K562 (cell line): ENCODE results near the gene DEK. TPM values are rescaled to one million over a fixed set of nuclear protein-coding genes. Genes with fewer than 3 reads are reported as not detected.
"Not testable (repeated sequence)": the region's sequence is repeated elsewhere in the genome, so short reads cannot be mapped to it uniquely, and the experiment has no call there.

ENCODE experiments used
- ATAC-seq: fragments of 200-7000 bp; cut with Tn5 transposase; 3 replicates; pipeline ENCODE4 v1.9.1; 2020; ENCODE audit warnings: moderate library complexity
- BruUV-seq: library from RNA; stranded (reverse); fragments of 400-500 nt; replicated peaks from 2 replicates; lab custom pipeline; 2021; lab: Mats Ljungman, UMichigan
- CTCF ChIA-PET: fragments of 300-600 bp; formaldehyde crosslinking; extraction: SDS; loops from one replicate; lab custom pipeline; 2021; ENCODE audit warnings: low intra/inter-chr PET ratio; lab: Yijun Ruan, JAX
- POLR2A ChIA-PET: fragments of 300-600, 350-650 bp; sonication (Branson Sonifier 250); formaldehyde crosslinking; extraction: SDS; loops from one replicate; lab custom pipeline; 2021; ENCODE audit warnings: antibody characterized with exemption, inconsistent platforms; lab: Yijun Ruan, JAX
- DNase-seq, 4 experiments: peaks; one replicate each; pipeline versions ENCODE4 v3.0.0 to v3.0.0-alpha.2; 2011 to 2018; ENCODE audit warnings: low spot score in 3 of 4, mixed read lengths in 3 of 4; ENCODE audit errors: extremely low read depth in 1 of 4
- FAIRE-seq: peaks from 2 replicates; lab custom pipeline; 2011; peaks lifted over from hg19 to GRCh38; lab: Jason Lieb, UNC
- H2AFZ ChIP-seq: 2 replicates; pipeline ENCODE4 v1.6.0; 2011; ENCODE audit warnings: low read depth, low read length, control low read depth, inconsistent platforms
- H3K27ac ChIP-seq: fragments of 200-600 bp; 3 replicates; pipeline ENCODE4 v1.8.0; 2011; ENCODE audit warnings: low read depth, mild to moderate bottlenecking, control low read depth, inconsistent platforms, low read length, moderate library complexity, mixed read lengths; ENCODE audit errors: extremely low read depth
- H3K27me3 ChIP-seq, 2 experiments: fragments of 300-600 bp in 1 of 2; 2 replicates in 1 of 2; 3 replicates in 1 of 2; pipeline versions ENCODE4 v1.6.0 to v1.8.0; 2011; ENCODE audit warnings: inconsistent platforms in 2 of 2, low read length in 2 of 2, mild to moderate bottlenecking in 1 of 2, mixed read lengths in 1 of 2, moderate library complexity in 1 of 2; ENCODE audit not compliant: control insufficient read depth in 2 of 2, insufficient read depth in 2 of 2
- H3K36me3 ChIP-seq: fragments of 300-600 bp; 3 replicates; pipeline ENCODE4 v1.8.0; 2011; ENCODE audit warnings: mild to moderate bottlenecking, low read length, inconsistent platforms; ENCODE audit not compliant: control insufficient read depth, insufficient read depth
- H3K4me1 ChIP-seq, 2 experiments: fragments of 200-600 bp in 1 of 2; replicated peaks in 1 of 2; 2 replicates in 1 of 2; 3 replicates in 1 of 2; pipeline versions ENCODE4 v1.5.1 to v1.8.0; 2011; ENCODE audit warnings: inconsistent platforms in 2 of 2, low read length in 2 of 2, mild to moderate bottlenecking in 1 of 2, mixed read lengths in 1 of 2, moderate library complexity in 1 of 2; ENCODE audit not compliant: control insufficient read depth in 2 of 2, insufficient read depth in 2 of 2
- H3K4me2 ChIP-seq: 2 replicates; pipeline ENCODE4 v1.6.1; 2011; ENCODE audit warnings: low read length, control low read depth, inconsistent platforms, mixed read lengths; ENCODE audit not compliant: insufficient read depth
- H3K4me3 ChIP-seq: fragments of 200-600 bp; sonication (generic), shearing (Covaris generic); 2 replicates; pipeline ENCODE4 v1.5.1; 2016; ENCODE audit warnings: control low read depth, inconsistent platforms
- H3K79me2 ChIP-seq: fragments of 200-600 bp; 3 replicates; pipeline ENCODE4 v1.8.0; 2011; ENCODE audit warnings: low read length, inconsistent platforms; ENCODE audit not compliant: control insufficient read depth, insufficient read depth
- H3K9ac ChIP-seq, 2 experiments: 2 replicates each; pipeline versions ENCODE4 v1.6.0 to v1.6.1; 2011; ENCODE audit warnings: low read depth in 2 of 2, low read length in 2 of 2, control low read depth in 1 of 2, inconsistent platforms in 1 of 2, mild to moderate bottlenecking in 1 of 2, mixed read lengths in 1 of 2; ENCODE audit not compliant: insufficient read depth in 1 of 2
- H3K9me1 ChIP-seq: one replicate; pipeline ENCODE4 v1.6.0; 2011; ENCODE audit warnings: inconsistent platforms, mild to moderate bottlenecking, low read length, moderate library complexity; ENCODE audit not compliant: control insufficient read depth, insufficient read depth
- H3K9me3 ChIP-seq: replicated peaks from 2 replicates; pipeline ENCODE4 v1.5.1; 2011; ENCODE audit warnings: low read depth, low read length, inconsistent platforms; ENCODE audit not compliant: control insufficient read depth, insufficient read depth
- H4K20me1 ChIP-seq: replicated peaks from 2 replicates; pipeline ENCODE4 v1.6.1; 2011; ENCODE audit warnings: low read length, inconsistent platforms, mixed read lengths; ENCODE audit not compliant: control insufficient read depth, insufficient read depth
- BRF2 ChIP-seq: IDR thresholded peaks from 3 replicates; pipeline ENCODE4 v1.6.1; 2011; ENCODE audit warnings: borderline replicate concordance, mild to moderate bottlenecking; ENCODE audit not compliant: insufficient read length, insufficient read depth
- CBX2 ChIP-seq: fragments of 200-600 bp; sonication (generic); IDR thresholded peaks from one replicate; pipeline ENCODE4 v1.6.1; 2012; ENCODE audit warnings: mild to moderate bottlenecking, low read length, inconsistent platforms; ENCODE audit not compliant: insufficient read depth, poor library complexity, severe bottlenecking
- EP400 ChIP-seq: fragments of 450-650 bp; IDR thresholded peaks from 2 replicates; pipeline ENCODE4 v1.6.1; 2017; ENCODE audit warnings: antibody characterized with exemption, mild to moderate bottlenecking, moderate library complexity
- FOXJ2 ChIP-seq: fragments of 200-800 bp; sonication (Bioruptor generic); IDR thresholded peaks from 2 replicates; pipeline ENCODE4 v1.6.1; 2016; ENCODE audit warnings: missing genetic modification characterization, missing compliant biosample characterization
- HNRNPH1 ChIP-seq: fragments of 200-400 bp; formaldehyde crosslinking; optimal IDR thresholded peaks from 2 replicates; pipeline ENCODE3; 2017; ENCODE audit warnings: low read depth, mild to moderate bottlenecking, low read length, moderate library complexity
- POU5F1 ChIP-seq: fragments of 150-350 bp; IDR thresholded peaks from 2 replicates; pipeline ENCODE4 v1.6.1; 2014; ENCODE audit warnings: borderline replicate concordance, low read length, low read depth, mild to moderate bottlenecking; ENCODE audit not compliant: partially characterized antibody
- RAD21 ChIP-seq, 2 experiments: fragments of 250-450 bp in 1 of 2; fragments of 450-650 bp in 1 of 2; sonication (Bioruptor Pico) in 1 of 2; formaldehyde crosslinking in 1 of 2; IDR thresholded peaks in 1 of 2; conservative IDR thresholded peaks in 1 of 2; 2 replicates each; pipeline versions ENCODE4 v1.4.0 to v1.8.0; 2020 to 2022; ENCODE audit warnings: mild to moderate bottlenecking in 2 of 2, moderate library complexity in 1 of 2
- SRF ChIP-seq, 2 experiments: fragments of 250-450, 450-650 bp in 1 of 2; sonication (Bioruptor Pico) in 1 of 2; sonication (generic) in 1 of 2; formaldehyde crosslinking; IDR thresholded peaks; 2 replicates each; pipeline versions ENCODE4 v1.5.0 to v1.5.1; 2020 to 2022; ENCODE audit warnings: mild to moderate bottlenecking in 1 of 2, missing genetic modification reagents in 1 of 2
- TAF7 ChIP-seq: fragments of 450-650 bp; IDR thresholded peaks from 2 replicates; pipeline ENCODE4 v1.6.1; 2016; ENCODE audit warnings: missing genetic modification characterization, missing compliant biosample characterization
- WHSC1 ChIP-seq: IDR thresholded peaks from one replicate; pipeline ENCODE4 v1.6.1; 2012; ENCODE audit warnings: low read length, control low read depth, inconsistent platforms
- ZNF239 ChIP-seq: fragments of 250-450 bp; sonication (Bioruptor Pico); IDR thresholded peaks from 2 replicates; pipeline ENCODE4 v1.4.0; 2020; ENCODE audit warnings: mild to moderate bottlenecking
- ZNF3 ChIP-seq: fragments of 250-450 bp; sonication (Bioruptor Pico); IDR thresholded peaks from 2 replicates; pipeline ENCODE4 v1.5.0; 2021; ENCODE audit warnings: mild to moderate bottlenecking, moderate library complexity
- ZNF395 ChIP-seq: fragments of 200-800 bp; sonication (Bioruptor generic); IDR thresholded peaks from 2 replicates; pipeline ENCODE4 v1.6.1; 2017; ENCODE audit warnings: missing genetic modification characterization, missing compliant biosample characterization
- ZNF644 ChIP-seq: fragments of 200-800 bp; sonication (Bioruptor generic); IDR thresholded peaks from 2 replicates; pipeline ENCODE4 v1.6.1; 2016; ENCODE audit warnings: low read depth, missing genetic modification characterization, missing compliant biosample characterization
- WGBS: fragments of 100-300 bp; shearing (Covaris generic); methylation state at CpG from one replicate; pipeline ENCODE4 v1.1.6; 2016; ENCODE audit warnings: low coverage, mixed read lengths; ENCODE audit not compliant: insufficient coverage; ENCODE audit errors: missing lambda C conversion rate; 5-methylcytosine and 5-hydroxymethylcytosine counted together
- in situ Hi-C: fragments of 300-500 bp; cut with MboI; formaldehyde crosslinking; loops from 4 replicates; pipeline ENCODE4 v1.15.0; 2018; ENCODE audit warnings: inconsistent platforms, mixed read lengths
- intact Hi-C: fragments of 100-400 bp; cut with micrococcal nuclease; formaldehyde crosslinking; loops from 2 replicates; pipeline ENCODE4 v1.14.2; 2022
- polyA plus RNA-seq, 8 experiments: library from polyadenylated mRNA; depleted of rRNA in 4 of 8; stranded (reverse) in 5 of 8; unstranded in 3 of 8; fragments of >200 nt; fragmentation: Nextera tagmentation in 2 of 8; fragmentation: Illumina TruSeq in 1 of 8; extraction: Ambion mirVana in 2 of 8; extraction: Trizol in 1 of 8; gene quantifications; 2 replicates each; pipeline versions ENCODE4 v1.2.1 to v1.2.3, GENCODE V29; 2011 to 2014; ENCODE audit warnings: inconsistent platforms in 1 of 8, missing spikeins in 1 of 8
- total RNA-seq, 7 experiments: library from RNA; depleted of rRNA in 6 of 7; stranded (reverse); fragments of >200 nt in 6 of 7; fragmentation: Illumina TruSeq in 2 of 7; extraction: Trizol in 2 of 7; gene quantifications; 2 replicates each; pipeline versions ENCODE4 v1.2.1 to v1.2.3, GENCODE V29; 2011 to 2021; ENCODE audit warnings: low replicate concordance in 1 of 7

Gene DEK
- total and polyA plus RNA-seq, 9 of the 15 experiments (the other 6 are each of a cell fraction or from before 2014, with no cell fraction given): 82.3 to 338 (median 184) TPM

- in situ Hi-C loops: not testable (repeated sequence)
- POLR2A ChIA-PET: interaction anchor here (1.1 kb wide), 1 partner anchor 14 kb away, joined by 3 read pairs; no protein-coding TSS in a partner anchor
These were observed 55.6 kb downstream of the DEK start for GRCh38 chr6:18208778-18209177.

GRCh38 chr6:18207949-18208348 is 56.4 kb downstream of the DEK start:
- ChIA-PET CTCF (no interaction called here), POLR2A (no interaction called here)
- no TSS peak for BruUV-seq
- Histone ChIP-seq H4K20me1 (no peaks in the 10 kb centered on the region), H3K4me2 (no peak overlapping the region), H3K9ac (no peak overlapping the region), H3K9me1 (no peaks in the 10 kb centered on the region), H3K4me3 (no peak overlapping the region), H3K27ac (no peak overlapping the region), H3K4me1 (no peaks in the 10 kb centered on the region), H2AFZ (no peak overlapping the region), H3K9me3 (no peaks in the 10 kb centered on the region), H3K27me3 (no peaks in the 10 kb centered on the region), H3K79me2 (no peaks in the 10 kb centered on the region), H3K36me3 (peaks cover 41% of the 10 kb centered on the region; the same call in 2 of the 3 replicates)
- FAIRE-seq (no peak), ATAC-seq (no peak), DNase-seq (no peak)
- intact Hi-C loops: no loop called here
- 57% methylated on average over 2 of the region's 2 CpGs for WGBS
- in situ Hi-C loops: no loop called here
- TF ChIP-seq WHSC1 (no peak), ZNF3 (no peak), SRF (CRISPR knock-in tag; IDR thresholded peaks at IDR 0.05) (no peak), RAD21 (CRISPR knock-in tag; conservative IDR thresholded peaks at IDR 0.05 in 1 of 2, IDR thresholded peaks at IDR 0.05 in 1 of 2) (no peak), HNRNPH1 (no peak), FOXJ2 (no peak), EP400 (no peak), TAF7 (no peak), CBX2 (no peak), BRF2 (no peak), ZNF644 (tag) (no peak), POU5F1 (no peak), ZNF395 (CRISPR knock-in tag) (no peak)

More at GRCh38 chr6:18208778-18209177, 55.6 kb downstream of the DEK start:
- H3K4me1 ChIP-seq, H3K9me1 ChIP-seq, ATAC-seq, H3K9me3 ChIP-seq, intact Hi-C loops, CTCF ChIA-PET, H2AFZ ChIP-seq, H3K27me3 ChIP-seq, H3K4me3 ChIP-seq, H4K20me1 ChIP-seq, H3K9ac ChIP-seq, H3K79me2 ChIP-seq, H3K4me2 ChIP-seq, FAIRE-seq, BruUV-seq, H3K27ac ChIP-seq, DNase-seq: not testable (repeated sequence)
- peaks cover 35% of the 10 kb centered on the region; the same call in 2 of the 3 replicates for H3K36me3 ChIP-seq
- WGBS: 96% methylated on average over 5 of the region's 9 CpGs
- peak; percentile 89 for TF ChIP-seq ZNF239
